Measurements from ENCODE around the gene RNF225.
"Not testable (repeated sequence)": the region's sequence is repeated elsewhere in the genome, so short reads cannot be mapped to it uniquely, and the experiment has no call there.

The RNF225 gene

GRCh38 chr19:58387338-58388174 lies 7.9 kb upstream of the RNF225 start:
- DNase-seq, result peak; percentile 36

- DNase-seq, result no peak
These were observed 7.3 kb upstream of the RNF225 start for GRCh38 chr19:58388175-58388526.

DNA sequence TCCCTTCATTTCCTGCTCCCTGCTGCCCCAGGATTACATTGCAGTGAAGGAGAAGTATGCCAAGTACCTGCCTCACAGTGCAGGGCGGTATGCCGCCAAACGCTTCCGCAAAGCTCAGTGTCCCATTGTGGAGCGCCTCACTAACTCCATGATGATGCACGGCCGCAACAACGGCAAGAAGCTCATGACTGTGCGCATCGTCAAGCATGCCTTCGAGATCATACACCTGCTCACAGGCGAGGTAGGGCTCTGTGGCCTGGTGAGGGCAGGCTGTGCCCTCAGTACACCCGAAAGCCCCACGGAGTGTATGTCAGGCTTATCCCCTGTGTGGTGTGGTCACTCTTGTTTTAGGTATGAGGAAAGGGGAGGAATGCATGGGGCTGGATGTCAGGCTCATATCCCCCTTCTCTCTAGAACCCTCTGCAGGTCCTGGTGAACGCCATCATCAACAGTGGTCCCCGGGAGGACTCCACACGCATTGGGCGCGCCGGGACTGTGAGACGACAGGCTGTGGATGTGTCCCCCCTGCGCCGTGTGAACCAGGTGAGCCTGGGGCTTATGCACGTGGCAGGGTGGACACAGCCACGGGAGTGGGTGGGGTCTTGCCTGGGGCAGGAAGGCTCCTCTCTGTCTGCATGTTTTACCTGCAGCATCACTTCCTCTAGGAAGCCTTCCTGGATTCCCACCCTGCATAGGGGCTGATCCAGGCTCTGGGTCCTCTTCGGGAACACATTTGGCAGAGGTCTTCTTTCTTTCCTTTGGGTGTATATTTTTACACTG lies 2.3 kb upstream of the RNF225 start:
- DNase-seq, result no peak

GRCh38 chr19:58393725-58394033 lies 1.8 kb upstream of the RNF225 start:
- no peak for DNase-seq

DNA sequence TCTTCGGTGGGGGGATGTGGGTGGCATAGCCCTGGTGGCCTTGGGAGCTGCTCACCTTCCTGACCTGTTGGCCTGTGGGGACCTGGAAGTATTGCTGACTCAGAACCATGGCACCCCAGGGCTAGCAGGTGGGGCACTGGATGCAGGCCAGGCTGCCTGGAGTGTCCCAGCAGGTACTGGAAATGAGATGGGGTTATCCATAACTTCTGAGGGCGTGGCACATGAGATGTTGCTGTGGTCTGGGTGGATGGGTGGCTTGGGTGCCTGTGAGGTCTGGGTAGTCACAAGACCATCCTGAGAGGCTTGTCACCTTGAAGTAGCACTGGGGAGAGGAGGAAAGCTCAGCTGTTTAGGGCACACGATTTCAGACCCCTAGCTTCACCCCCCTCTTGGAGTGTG lies 636 bp upstream of the RNF225 start:
- no peak for DNase-seq

- peak; percentile 57 for DNase-seq
These were observed 647 bp downstream of the RNF225 start for GRCh38 chr19:58395979-58396627.

GRCh38 chr19:58396691-58397532 lies 1.5 kb downstream of the RNF225 start:
- no peak for DNase-seq

DNA sequence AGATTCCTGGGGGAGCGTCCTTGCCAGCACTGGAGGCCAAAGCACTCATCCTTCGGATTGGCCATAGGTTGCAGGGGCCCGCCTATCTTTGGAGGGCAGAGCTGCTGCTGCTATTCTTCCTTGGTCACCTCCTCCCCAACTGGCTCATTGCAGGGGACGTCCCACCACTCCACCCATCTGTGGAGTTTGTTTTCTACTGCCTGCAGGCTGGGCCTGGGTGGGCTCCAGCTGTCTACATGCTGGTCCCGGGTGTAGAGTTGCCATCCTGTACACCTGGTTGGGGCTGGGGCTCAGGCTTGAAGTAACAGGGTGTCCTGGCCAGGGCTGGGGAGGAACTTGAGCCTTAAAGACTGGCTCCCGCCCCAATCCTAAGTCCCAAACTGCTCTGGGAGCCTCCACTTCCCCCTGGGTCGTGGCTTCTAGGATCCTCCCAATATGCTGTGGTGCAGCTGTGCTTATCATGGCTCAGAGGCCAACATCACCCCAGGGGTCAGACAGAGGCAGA lies 2.1 kb downstream of the RNF225 start:
- no peak for DNase-seq

GRCh38 chr19:58398087-58398486 lies 2.6 kb downstream of the RNF225 start:
- DNase-seq, result no peak

DNA sequence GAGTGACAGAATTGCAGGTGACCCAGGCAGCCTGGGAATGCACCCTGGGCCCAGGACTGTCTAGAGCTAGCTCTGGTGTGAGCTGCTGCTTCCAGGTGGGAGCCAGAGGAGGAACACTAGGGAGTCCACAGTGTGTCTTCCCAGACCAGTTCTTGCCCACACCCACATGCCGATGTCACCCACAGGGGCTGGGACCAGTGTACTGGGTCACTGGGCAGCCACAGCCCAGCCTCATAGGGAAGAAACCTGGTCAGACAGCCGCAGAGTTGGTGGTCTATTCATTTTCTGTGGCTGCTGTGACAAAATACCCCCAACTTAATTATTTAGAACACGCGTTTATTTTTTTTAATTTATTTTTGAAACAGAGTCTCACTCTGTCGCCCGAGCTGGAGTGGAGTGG lies 3.1 kb downstream of the RNF225 start:
- no peak for DNase-seq

DNA sequence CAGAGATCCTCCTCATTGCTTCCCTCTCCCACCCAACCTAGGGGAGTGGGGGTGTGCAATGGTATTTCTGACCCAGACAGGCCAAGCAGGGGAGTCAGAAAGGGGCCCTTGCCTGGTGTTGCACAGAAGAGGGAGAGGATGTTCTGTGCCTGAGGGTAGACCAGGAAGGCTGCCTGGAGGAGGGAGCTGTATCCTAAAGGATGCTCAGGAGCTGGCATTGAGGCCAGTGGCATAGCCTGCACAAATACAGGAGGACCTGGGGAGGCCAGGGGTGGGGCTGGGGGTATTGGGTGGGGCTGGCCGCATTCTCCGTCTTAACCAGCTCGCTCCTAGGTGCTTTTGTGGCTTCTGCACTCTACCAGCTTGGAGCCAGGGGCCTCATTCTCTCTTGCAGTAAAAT lies 4.4 kb downstream of the RNF225 start:
- DNase-seq, result no peak

DNA sequence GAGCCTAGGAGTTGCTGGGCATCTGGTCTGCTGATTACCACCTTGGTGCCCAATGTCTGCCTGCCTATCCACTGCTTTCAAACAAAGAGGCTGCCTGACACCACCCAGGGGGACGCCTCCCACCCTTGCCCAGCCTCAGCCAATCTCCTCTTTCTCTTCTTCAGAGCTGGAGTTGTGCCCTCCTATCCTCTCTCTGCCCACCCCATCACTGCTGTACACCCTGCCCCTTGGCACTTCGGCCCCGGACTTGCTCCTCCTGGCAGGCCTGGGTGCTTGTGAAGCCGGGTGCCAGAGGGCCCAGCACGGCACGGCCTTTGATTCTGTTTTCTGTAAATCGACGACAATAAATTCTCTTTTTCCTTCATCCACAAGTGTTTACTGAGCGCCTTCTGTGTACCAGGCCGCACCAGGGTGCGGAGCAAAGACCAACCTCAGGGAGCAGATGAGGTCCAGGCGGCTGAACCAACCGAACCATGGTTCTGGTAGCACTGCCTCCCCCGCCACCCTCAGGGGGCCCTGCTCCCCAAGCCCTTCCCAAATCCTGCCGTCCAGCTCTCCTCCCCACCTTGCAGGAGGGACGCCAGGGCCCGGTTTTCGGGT lies 5.0 kb downstream of the RNF225 start:
- DNase-seq, result no peak

DNA sequence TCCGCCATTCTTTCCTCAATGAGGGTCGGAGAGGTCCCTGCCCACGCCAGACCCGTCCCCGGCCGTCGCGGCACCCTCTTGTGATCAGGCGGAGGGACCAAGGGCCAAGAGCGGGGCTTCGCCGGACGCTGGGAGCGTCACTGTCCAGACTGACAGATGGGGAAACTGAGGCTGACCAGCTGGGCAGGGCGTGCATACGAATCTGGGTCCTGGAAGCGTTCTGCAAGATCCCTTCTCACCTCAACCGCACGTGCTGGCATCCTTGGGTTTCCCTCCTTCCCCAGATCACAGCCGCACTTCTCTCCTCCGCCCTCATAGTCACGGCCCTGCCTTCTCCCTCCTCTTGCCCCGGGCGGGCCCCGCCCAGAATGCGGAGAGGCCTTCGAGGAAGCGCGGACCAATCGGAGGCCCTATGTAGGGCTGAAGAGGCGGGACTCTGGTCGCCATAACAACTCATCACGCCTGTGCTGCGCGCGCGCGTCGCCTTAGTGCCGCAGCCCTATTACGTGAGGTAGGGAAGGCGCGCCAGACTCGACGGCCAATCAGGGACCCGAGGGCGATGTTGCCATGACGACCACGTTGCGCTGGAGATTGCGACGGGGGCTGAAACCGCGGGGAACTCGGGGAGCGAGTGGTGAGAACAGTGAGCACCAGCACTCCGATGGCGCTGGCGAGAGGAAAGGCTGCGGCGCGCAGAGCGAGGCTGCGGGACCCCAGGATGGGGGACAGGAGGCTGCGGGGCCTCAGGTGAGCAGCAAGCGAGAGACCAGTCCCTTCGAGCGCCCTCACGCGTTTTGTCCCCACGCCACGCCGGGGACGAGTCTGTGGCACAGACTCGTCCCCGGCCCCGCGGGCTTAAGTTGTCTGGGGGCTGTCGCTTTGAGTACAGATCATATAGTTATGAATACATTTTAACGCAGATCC lies 5.7 kb downstream of the RNF225 start:
- DNase-seq, result peak; percentile 99

DNA sequence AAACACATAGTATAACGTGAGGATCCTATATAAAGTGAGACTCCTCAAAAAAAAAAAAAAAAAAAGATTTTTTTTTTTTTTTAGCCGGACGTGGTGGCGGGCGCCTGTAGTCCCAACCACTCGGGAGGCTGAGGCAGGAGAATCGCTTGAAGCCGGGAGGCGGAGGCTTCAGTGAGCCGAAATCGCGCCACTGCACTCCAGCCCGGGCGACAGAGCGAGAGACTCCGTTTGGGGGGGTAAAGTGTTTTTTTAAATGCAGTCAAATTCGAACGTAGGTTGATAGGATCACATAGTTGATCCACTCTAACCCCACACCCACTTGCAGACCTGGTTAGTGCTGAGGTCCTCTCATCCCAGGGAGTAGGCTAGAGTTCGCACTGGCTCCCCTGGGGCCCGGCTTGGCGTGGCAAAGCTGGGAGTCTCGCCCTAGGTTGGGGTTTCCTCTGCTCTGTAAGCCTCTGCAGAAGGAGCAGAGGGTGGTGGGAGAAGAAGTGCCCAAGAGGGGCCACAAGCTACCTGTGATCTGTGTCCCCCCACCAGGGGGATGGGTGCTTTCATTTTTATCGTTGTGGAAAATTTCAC lies 6.5 kb downstream of the RNF225 start:
- no peak for DNase-seq

DNA sequence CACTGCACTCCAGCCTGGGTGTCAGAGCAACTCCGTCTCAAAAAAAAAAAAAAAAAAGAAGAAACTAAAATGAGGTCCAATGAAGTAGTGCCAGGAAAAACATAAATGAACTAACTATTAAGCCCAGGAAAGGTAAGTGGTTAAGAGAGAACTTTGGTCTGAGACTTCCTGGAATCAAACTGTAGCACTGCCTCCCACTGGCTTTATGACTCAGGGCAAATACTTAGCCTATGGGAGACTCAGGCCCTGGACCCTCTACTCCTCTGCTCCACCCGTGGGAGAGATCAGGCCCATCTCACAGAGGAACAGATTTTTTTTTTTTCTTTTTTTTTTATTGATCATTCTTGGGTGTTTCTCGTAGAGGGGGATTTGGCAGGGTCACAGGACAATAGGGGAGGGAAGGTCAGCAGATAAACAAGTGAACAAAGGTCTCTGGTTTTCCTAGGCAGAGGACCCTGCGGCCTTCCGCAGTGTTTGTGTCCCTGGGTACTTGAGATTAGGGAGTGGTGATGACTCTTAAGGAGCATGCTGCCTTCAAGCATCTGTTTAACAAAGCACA lies 8.5 kb downstream of the RNF225 start:
- DNase-seq, result not testable (repeated sequence)

DNA sequence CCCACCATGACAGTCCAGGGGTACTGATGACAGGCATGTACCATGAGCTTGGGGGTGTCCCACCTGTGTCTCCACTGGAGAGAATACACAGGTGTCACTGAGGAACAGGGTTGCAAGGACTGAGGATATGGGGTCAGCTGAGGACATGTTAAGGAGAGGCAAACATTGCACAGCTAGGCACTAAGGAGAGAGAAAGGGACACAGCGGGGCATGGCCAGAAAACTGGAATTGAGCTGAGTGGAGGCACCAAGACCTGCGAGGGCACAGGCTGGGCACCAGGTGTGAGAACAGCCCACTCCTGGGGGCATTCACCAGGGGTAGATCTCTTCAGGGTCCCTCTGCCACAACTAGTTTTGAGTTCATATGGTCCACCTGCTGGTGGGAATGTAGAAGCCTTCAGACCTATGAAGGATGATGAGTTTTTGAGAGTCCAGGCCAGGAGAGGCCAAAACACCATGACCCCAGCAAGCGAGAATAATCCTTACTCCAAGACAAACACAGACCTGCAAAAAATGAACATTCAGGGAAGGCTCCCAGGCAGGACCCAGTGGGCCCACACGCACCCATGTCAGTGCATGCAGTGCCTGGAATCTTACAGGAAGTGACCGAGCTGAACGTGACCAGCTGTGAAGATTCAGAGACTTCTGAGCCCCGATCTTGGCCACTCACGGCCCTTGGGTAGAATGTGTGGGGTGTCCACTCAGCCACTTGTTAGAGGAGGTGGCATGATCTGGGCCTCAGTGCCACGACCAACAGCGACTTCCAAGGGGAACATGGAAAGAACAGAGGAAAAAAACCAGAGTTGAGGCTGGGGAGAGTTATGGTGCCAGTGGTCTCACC lies 11.6 kb downstream of the RNF225 start:
- no peak for DNase-seq

DNA sequence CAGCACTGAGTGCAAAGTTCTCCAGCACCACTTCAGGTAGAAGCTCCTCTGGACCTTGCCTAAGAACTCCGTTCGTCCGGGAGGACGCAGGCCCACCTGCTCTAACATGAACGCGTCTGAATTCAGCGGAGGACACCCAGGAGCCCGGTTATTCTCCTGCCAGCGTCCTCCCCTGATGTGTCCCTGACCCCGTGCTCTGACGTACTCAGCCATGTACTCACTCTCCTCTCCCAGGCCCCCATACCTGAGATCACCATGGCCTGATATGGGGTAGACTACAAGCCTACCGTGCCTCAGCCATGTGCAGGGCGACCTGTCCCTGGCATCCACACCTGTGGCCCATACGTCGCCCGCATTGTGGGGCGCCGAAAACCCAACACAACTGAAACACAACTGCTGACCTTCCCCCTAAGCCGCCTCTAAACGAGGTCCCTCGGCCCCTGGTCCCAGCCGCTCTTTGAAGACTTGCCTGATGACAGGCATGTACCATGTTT lies 12.2 kb downstream of the RNF225 start:
- peak; percentile 36 for DNase-seq

DNA sequence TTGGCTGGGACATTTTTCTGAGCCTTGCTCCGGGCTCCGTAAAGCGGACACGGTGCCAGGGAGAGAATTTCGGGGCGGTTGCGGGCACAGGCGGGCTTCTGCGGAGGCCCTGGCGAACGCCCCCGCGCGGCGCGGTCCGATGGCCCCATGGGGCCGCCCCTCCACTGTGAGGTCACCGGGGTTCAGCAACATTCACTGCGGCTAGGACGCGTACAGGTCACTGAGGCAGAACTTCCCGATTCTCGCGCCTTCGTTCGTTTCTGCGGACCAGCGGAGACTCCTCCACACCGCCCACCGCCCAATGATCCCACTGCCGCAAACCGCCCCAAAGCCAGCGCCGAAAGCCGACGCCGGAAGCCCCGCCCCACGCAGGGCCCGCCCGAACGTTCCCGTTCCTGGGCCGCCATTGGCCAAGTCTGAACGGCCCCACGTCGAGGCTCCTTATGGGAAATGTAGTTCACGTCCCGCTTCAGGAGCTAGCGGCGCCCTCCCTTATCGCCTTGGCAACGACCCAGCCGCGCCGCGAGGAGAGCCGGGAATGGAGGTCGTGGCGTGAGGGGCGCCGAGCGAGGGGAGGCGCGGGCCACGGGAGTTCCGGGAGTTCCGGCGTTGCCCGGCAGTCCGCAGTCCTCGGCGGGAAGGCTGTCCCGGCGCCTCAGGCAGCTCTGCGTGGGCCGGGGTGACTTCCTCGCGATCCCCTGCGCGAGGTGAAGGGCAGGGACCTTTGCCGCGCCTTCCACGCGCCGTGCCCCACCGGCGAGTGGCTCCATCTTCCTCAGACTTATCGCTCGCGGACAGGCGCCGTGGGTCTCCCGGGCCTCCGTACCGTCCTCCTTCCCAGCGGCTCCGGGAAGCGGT lies 12.9 kb downstream of the RNF225 start, which contains the start of gene ZNF584:
ZNF584 (plus strand) TSS at position 498 of the 858 bp plus-strand sequence. CDS start 499 bp downstream, outside the sequence.
- DNase-seq, result peak; percentile 96
